Ovary (tissue), 9 donors: Measurements from ENCODE around the gene ANO7. TPM values are rescaled to one million over a fixed set of nuclear protein-coding genes. Genes with fewer than 3 reads are reported as not detected.
A peak's percentile ranks its signal among the peaks of the same experiment; 100 is the strongest.

ENCODE experiments used
- DNase-seq, 5 donors: peaks; one replicate each; pipeline ENCODE4 v3.0.0-alpha.2; 2019 to 2020
- H3K27ac ChIP-seq, 2 donors: fragments of 200-600 bp; one replicate each; pipeline versions ENCODE4 v1.5.1 to v1.8.0; 2019 to 2022
- H3K27me3 ChIP-seq: fragments of 200-600 bp; one replicate; pipeline ENCODE4 v1.8.0; 2022
- H3K36me3 ChIP-seq: fragments of 200-600 bp; sonication (generic); one replicate; pipeline ENCODE4 v1.5.1; 2019
- H3K4me1 ChIP-seq: one replicate; pipeline ENCODE4 v1.8.1; 2013; ENCODE audit warnings: mild to moderate bottlenecking, moderate library complexity; ENCODE audit not compliant: insufficient read depth
- H3K4me3 ChIP-seq: fragments of 200-600 bp; sonication (generic); one replicate; pipeline ENCODE4 v1.5.1; 2017
- H3K9me3 ChIP-seq, 2 donors: fragments of 200-600 bp in 1 of 2; sonication (generic) in 1 of 2; one replicate each; pipeline versions ENCODE4 v1.5.1 to v1.8.1; 2013 to 2019; ENCODE audit warnings: mild to moderate bottlenecking in 1 of 2, moderate library complexity in 1 of 2
- EP300 ChIP-seq: sonication (generic); formaldehyde crosslinking; IDR thresholded peaks from one replicate; pipeline ENCODE4 v1.6.1; 2017; ENCODE audit warnings: antibody characterized with exemption
- POLR2A ChIP-seq: fragments of 450-650 bp; IDR thresholded peaks from one replicate; pipeline ENCODE4 v1.6.1; 2017; ENCODE audit warnings: antibody characterized with exemption, mild to moderate bottlenecking, moderate library complexity
- WGBS, 3 donors: extraction: QIAGEN DNeasy Blood & Tissue Kit in 1 of 3; methylation state at CpG; one replicate each; pipeline versions ENCODE4 v1.1.5 to v1.1.7; 2013 to 2017; 5-methylcytosine and 5-hydroxymethylcytosine counted together
- intact Hi-C, 4 donors: fragments of 100-400 bp; cut with DNase I; formaldehyde crosslinking; loops; one replicate each; pipeline versions ENCODE4 v1.11.0 to v1.15.1; 2022 to 2023
- polyA plus RNA-seq, 2 donors: library from polyadenylated mRNA; stranded (reverse); fragments of 200-250 nt in 1 of 2; fragments of 350-450 nt in 1 of 2; fragmentation: Illumina TruSeq in 1 of 2; extraction: RNeasy Lipid Tissue Mini Kit (QIAGEN cat#74804) in 1 of 2; gene quantifications; one replicate each; pipeline ENCODE4 v1.2.3, GENCODE V29; 2013 to 2014
- total RNA-seq, 7 donors: library from RNA; depleted of rRNA in 2 of 7; stranded (reverse); fragments of >200 nt in 2 of 7; fragmentation: NEBNext Ultra II Directional in 3 of 7; extraction: Animal tissue kit (Norgen Biotek cat#: 25700) in 3 of 7; gene quantifications; one replicate each; pipeline versions ENCODE4 v1.1.0 to v1.2.4, GENCODE V29; 2016 to 2023
- TF ChIP-seq, protein P1 (sequence below), 3 donors: fragments of 450-650 bp in 2 of 3; fragments of 200-600 bp in 1 of 3; IDR thresholded peaks; one replicate each; pipeline versions ENCODE4 v1.5.1 to v1.8.0; 2016 to 2022; ENCODE audit warnings: antibody characterized with exemption in 3 of 3, mild to moderate bottlenecking in 1 of 3
- donor health status: DM: no; HTN: no; CAD: no; lungs with moderate emphysema.
- donor health status: DM: no; HTN: no; CAD: no.
- donor health status: Bipolar disorder and iron deficiency.
- donor health status: DM: yes; HTN: yes; CAD: no.
- donor health status: DM: no; HTN: no; CAD: no.
- donor health status: DM: yes; HTN: yes; CAD: no.

Gene ANO7
- total and polyA plus RNA-seq, 9 donors: 0.87 to 6.5 (median 2.1) TPM

DNA sequence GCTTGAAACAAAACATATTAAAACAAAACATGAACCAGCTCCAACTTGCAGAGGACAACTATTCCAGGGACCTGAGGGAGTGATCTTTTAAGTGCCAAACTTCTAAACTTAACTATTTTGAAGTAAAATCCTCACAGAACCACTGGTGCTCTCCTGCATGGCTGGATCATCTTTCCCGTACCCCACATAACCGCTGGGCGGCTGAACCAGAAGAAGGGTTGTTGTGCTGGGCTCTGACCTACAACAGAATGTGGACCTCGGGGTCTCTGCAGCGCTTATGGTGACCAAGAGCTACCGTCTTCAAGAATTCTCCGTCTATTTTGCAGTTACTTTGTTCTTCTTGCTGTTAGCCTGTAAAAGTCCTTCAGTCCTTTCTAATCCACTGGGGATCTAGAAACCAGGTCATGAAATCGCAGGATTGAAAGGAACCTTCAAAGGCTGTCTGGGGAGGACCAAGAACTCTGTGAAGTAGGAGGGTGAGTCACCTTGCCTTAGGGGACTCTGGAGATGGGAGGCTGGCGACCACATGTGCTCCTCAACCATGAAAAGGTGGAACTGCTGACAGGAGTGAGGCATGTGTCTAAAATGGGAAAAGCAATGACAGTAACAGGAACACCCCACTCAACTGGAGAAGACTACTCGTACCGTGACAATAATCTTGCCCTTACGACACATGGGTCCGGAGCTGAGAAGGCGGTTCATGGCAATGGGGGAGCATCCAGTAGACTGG is 80.4 kb downstream of the ANO7 start:
- intact Hi-C loops: no loop called here
- no peaks in the 10 kb centered on the region for H3K36me3 ChIP-seq
- H3K27me3 ChIP-seq: no peaks in the 10 kb centered on the region
- no peaks in the 10 kb centered on the region for H3K9me3 ChIP-seq
- WGBS, 3 donors: 51 to 63% (median 58%) methylated on average over 14 of the region's 14 CpGs
- H3K4me1 ChIP-seq: peaks cover 7% of the 10 kb centered on the region
- no peak for DNase-seq
- no peak overlapping the region for H3K27ac ChIP-seq
- H3K4me3 ChIP-seq: no peak overlapping the region
- TF ChIP-seq, protein P1, sequence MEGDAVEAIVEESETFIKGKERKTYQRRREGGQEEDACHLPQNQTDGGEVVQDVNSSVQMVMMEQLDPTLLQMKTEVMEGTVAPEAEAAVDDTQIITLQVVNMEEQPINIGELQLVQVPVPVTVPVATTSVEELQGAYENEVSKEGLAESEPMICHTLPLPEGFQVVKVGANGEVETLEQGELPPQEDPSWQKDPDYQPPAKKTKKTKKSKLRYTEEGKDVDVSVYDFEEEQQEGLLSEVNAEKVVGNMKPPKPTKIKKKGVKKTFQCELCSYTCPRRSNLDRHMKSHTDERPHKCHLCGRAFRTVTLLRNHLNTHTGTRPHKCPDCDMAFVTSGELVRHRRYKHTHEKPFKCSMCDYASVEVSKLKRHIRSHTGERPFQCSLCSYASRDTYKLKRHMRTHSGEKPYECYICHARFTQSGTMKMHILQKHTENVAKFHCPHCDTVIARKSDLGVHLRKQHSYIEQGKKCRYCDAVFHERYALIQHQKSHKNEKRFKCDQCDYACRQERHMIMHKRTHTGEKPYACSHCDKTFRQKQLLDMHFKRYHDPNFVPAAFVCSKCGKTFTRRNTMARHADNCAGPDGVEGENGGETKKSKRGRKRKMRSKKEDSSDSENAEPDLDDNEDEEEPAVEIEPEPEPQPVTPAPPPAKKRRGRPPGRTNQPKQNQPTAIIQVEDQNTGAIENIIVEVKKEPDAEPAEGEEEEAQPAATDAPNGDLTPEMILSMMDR (IDR thresholded peaks at IDR 0.05): peak in 1 of 3 donors; percentile 7
- no peak for TF ChIP-seq POLR2A
- no peak for TF ChIP-seq EP300

- 69 to 76% (median 70%) methylated on average over 15 of the region's 15 CpGs for WGBS, 3 donors
- DNase-seq: no peak
- no peak for TF ChIP-seq EP300
- TF ChIP-seq POLR2A: no peak
- TF ChIP-seq, protein P1 (IDR thresholded peaks at IDR 0.05): no peak
- no peak overlapping the region for H3K4me3 ChIP-seq
- H3K27me3 ChIP-seq: no peaks in the 10 kb centered on the region
- H3K9me3 ChIP-seq: no peaks in the 10 kb centered on the region
- intact Hi-C loops: no loop called here
- H3K36me3 ChIP-seq: no peaks in the 10 kb centered on the region
- no peak overlapping the region for H3K27ac ChIP-seq
- peaks cover 7% of the 10 kb centered on the region for H3K4me1 ChIP-seq
These were observed 81.4 kb downstream of the ANO7 start for GRCh38 chr2:241269707-241270520.

DNA sequence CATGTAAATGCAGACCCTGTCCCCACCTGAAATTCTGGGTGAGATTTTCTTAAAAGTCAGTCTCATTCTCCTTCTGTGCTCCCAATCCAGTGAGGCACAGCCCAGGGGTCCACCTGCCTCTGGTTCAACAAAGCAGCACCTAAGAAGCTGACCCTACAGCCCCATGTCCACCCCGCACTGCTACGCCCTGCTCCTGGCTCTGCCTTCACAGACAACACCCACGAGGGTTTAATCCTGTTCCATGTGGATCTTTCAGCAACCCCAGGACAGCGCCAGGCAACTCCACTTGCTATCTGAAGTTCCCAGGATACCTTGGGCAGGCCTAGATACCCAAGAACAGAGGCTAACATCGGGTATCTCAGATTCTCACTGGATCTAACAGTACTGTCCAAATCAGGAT is 82.1 kb downstream of the ANO7 start:
- Histone ChIP-seq H3K27ac (no peak overlapping the region), H3K4me3 (no peak overlapping the region)
- intact Hi-C loops: no loop called here

GRCh38 chr2:241271706-241272302 is 83.3 kb downstream of the ANO7 start:
- peak overlapping the region; percentile 83 to 89 for H3K27ac ChIP-seq
- 0 to 1% (median 1%) methylated on average over 25 to 37 of the region's 37 CpGs for WGBS, 3 donors
- no peaks in the 10 kb centered on the region for H3K36me3 ChIP-seq
- H3K9me3 ChIP-seq: no peaks in the 10 kb centered on the region
- DNase-seq: peak; percentile 72 to 81 (median 77)
- intact Hi-C loops: no loop called here
- H3K4me3 ChIP-seq: peak overlapping the region; percentile 78
- no peaks in the 10 kb centered on the region for H3K27me3 ChIP-seq
- no peak for TF ChIP-seq EP300
- no peak for TF ChIP-seq POLR2A
- TF ChIP-seq, protein P1 (IDR thresholded peaks at IDR 0.05): no peak
- peaks cover 7% of the 10 kb centered on the region for H3K4me1 ChIP-seq

More for the DNA sequence above, 82.1 kb downstream of the ANO7 start:
- WGBS, 3 donors: 45 to 48% (median 47%) methylated on average over 5 of the region's 5 CpGs
- DNase-seq: no peak
- TF ChIP-seq POLR2A (no peak), EP300 (no peak)
- TF ChIP-seq, protein P1 (IDR thresholded peaks at IDR 0.05): no peak
- no peaks in the 10 kb centered on the region for H3K36me3 ChIP-seq
- H3K9me3 ChIP-seq: no peaks in the 10 kb centered on the region
- peaks cover 7% of the 10 kb centered on the region for H3K4me1 ChIP-seq
- no peaks in the 10 kb centered on the region for H3K27me3 ChIP-seq
